WTC11 (cell line): ENCODE results near the gene HTRA1. TPM values are rescaled to one million over a fixed set of nuclear protein-coding genes. Genes with fewer than 3 reads are reported as not detected.

ENCODE experiments used
- ATAC-seq: fragments of 200-7000 bp; cut with Tn5 transposase; 2 replicates; pipeline ENCODE4 v1.10.0; 2021; ENCODE audit warnings: mild to moderate bottlenecking, moderate library complexity
- CTCF ChIA-PET: fragments of 300-600 bp; sonication (Branson Sonifier 250); formaldehyde crosslinking; loops from one replicate; lab custom pipeline; 2021; ENCODE audit warnings: antibody characterized with exemption; lab: Charles Lee
- POLR2A ChIA-PET: fragments of 350-600 bp; sonication (Branson Sonifier 250); formaldehyde crosslinking; loops from one replicate; lab custom pipeline; 2021; ENCODE audit warnings: antibody characterized with exemption; lab: Charles Lee
- DNase-seq: peaks from one replicate; pipeline ENCODE4 v3.0.0; 2021; ENCODE audit warnings: low spot score
- H3K27ac Mint-ChIP-seq: 2 replicates; pipeline ENCODE4 v1.8.0; 2021; ENCODE audit warnings: mixed read lengths
- H3K27me3 Mint-ChIP-seq: 2 replicates; pipeline ENCODE4 v1.8.0; 2021; ENCODE audit warnings: low read depth, mild to moderate bottlenecking, moderate library complexity, mixed read lengths
- H3K36me3 Mint-ChIP-seq: 2 replicates; pipeline ENCODE4 v1.8.0; 2021; ENCODE audit warnings: mixed read lengths
- H3K4me1 Mint-ChIP-seq: 2 replicates; pipeline ENCODE4 v1.8.0; 2022; ENCODE audit warnings: mixed read lengths
- H3K4me3 Mint-ChIP-seq: 2 replicates; pipeline ENCODE4 v1.8.0; 2021; ENCODE audit warnings: mild to moderate bottlenecking, moderate library complexity, mixed read lengths
- H3K9me3 Mint-ChIP-seq: 2 replicates; pipeline ENCODE4 v1.8.0; 2021; ENCODE audit warnings: mixed read lengths
- E2F5 ChIP-seq: sonication (generic); formaldehyde crosslinking; IDR thresholded peaks from 2 replicates; pipeline ENCODE4 v1.8.1; 2022; ENCODE audit warnings: mild to moderate bottlenecking, moderate library complexity, missing genetic modification reagents
- ESRRA ChIP-seq: sonication (generic); formaldehyde crosslinking; IDR thresholded peaks from 2 replicates; pipeline ENCODE4 v1.8.1; 2022; ENCODE audit warnings: mild to moderate bottlenecking, missing genetic modification reagents, borderline replicate concordance
- ETV6 ChIP-seq: sonication (generic); formaldehyde crosslinking; IDR thresholded peaks from 2 replicates; pipeline ENCODE4 v1.8.1; 2022; ENCODE audit warnings: mild to moderate bottlenecking, missing genetic modification reagents
- FOXK1 ChIP-seq: sonication (generic); formaldehyde crosslinking; IDR thresholded peaks from 2 replicates; pipeline ENCODE4 v1.8.0; 2022; ENCODE audit warnings: mild to moderate bottlenecking, moderate library complexity, missing genetic modification reagents
- IRF2 ChIP-seq: sonication (generic); formaldehyde crosslinking; IDR thresholded peaks from 2 replicates; pipeline ENCODE4 v1.8.0; 2022; ENCODE audit warnings: low read depth, missing genetic modification reagents, borderline replicate concordance
- MXD4 ChIP-seq: fragments of 250-450 bp; sonication (Bioruptor Pico); IDR thresholded peaks from 2 replicates; pipeline ENCODE4 v1.8.0; 2021; ENCODE audit warnings: mild to moderate bottlenecking, moderate library complexity, borderline replicate concordance
- NFE2L1 ChIP-seq: sonication (generic); formaldehyde crosslinking; IDR thresholded peaks from 2 replicates; pipeline ENCODE4 v1.8.1; 2023; ENCODE audit warnings: missing genetic modification reagents
- NFYB ChIP-seq: sonication (generic); formaldehyde crosslinking; conservative IDR thresholded peaks from 2 replicates; pipeline ENCODE4 v1.8.0; 2022; ENCODE audit warnings: low read depth, missing genetic modification reagents
- NR1H2 ChIP-seq: sonication (generic); formaldehyde crosslinking; IDR thresholded peaks from 2 replicates; pipeline ENCODE4 v1.9.0; 2021; ENCODE audit warnings: mild to moderate bottlenecking, moderate library complexity, missing genetic modification reagents
- NR3C1 ChIP-seq: sonication (generic); formaldehyde crosslinking; conservative IDR thresholded peaks from 2 replicates; pipeline ENCODE4 v1.8.1; 2023; ENCODE audit warnings: low read depth, mild to moderate bottlenecking, missing genetic modification reagents
- PRRX2 ChIP-seq: fragments of 250-450 bp; sonication (Bioruptor Pico); IDR thresholded peaks from 2 replicates; pipeline ENCODE4 v1.8.0; 2021; ENCODE audit warnings: mild to moderate bottlenecking
- SMAD3 ChIP-seq: sonication (generic); formaldehyde crosslinking; IDR thresholded peaks from 2 replicates; pipeline ENCODE4 v1.8.0; 2022; ENCODE audit warnings: missing genetic modification reagents, mild to moderate bottlenecking, borderline replicate concordance
- USF2 ChIP-seq: sonication (generic); formaldehyde crosslinking; IDR thresholded peaks from 2 replicates; pipeline ENCODE4 v1.8.1; 2023; ENCODE audit warnings: mild to moderate bottlenecking, missing genetic modification reagents, moderate library complexity
- ZBTB21 ChIP-seq: sonication (generic); formaldehyde crosslinking; IDR thresholded peaks from 2 replicates; pipeline ENCODE4 v1.8.1; 2023; ENCODE audit warnings: mild to moderate bottlenecking, missing genetic modification reagents, borderline replicate concordance
- total RNA-seq: library from RNA; stranded (reverse); gene quantifications from 3 replicates; pipeline ENCODE4 v1.2.3, GENCODE V29; 2021
- TF ChIP-seq, protein P1 (sequence below): fragments of 250-450 bp; sonication (Bioruptor Pico); IDR thresholded peaks from 2 replicates; pipeline ENCODE4 v1.9.0; 2021; ENCODE audit warnings: mild to moderate bottlenecking
- TF ChIP-seq, protein P2 (sequence below): sonication (generic); formaldehyde crosslinking; conservative IDR thresholded peaks from 2 replicates; pipeline ENCODE4 v1.8.1; 2023; ENCODE audit warnings: mild to moderate bottlenecking, low read depth, missing genetic modification reagents, moderate library complexity
- TF ChIP-seq, protein P3 (sequence below): sonication (generic); formaldehyde crosslinking; IDR thresholded peaks from 2 replicates; pipeline ENCODE4 v1.8.0; 2023; ENCODE audit warnings: missing genetic modification reagents, mild to moderate bottlenecking, borderline replicate concordance
- TF ChIP-seq, protein P4 (sequence below): sonication (generic); formaldehyde crosslinking; IDR thresholded peaks from 2 replicates; pipeline ENCODE4 v1.8.1; 2022; ENCODE audit warnings: low read depth, mild to moderate bottlenecking, moderate library complexity, missing genetic modification reagents, borderline replicate concordance
- TF ChIP-seq, protein P5 (sequence below): sonication (generic); formaldehyde crosslinking; IDR thresholded peaks from 2 replicates; pipeline ENCODE4 v1.8.1; 2023; ENCODE audit warnings: mild to moderate bottlenecking, missing genetic modification reagents, moderate library complexity

The HTRA1 gene
- total RNA-seq, 1 experiment from 2014 or later = 18.3 TPM

DNA sequence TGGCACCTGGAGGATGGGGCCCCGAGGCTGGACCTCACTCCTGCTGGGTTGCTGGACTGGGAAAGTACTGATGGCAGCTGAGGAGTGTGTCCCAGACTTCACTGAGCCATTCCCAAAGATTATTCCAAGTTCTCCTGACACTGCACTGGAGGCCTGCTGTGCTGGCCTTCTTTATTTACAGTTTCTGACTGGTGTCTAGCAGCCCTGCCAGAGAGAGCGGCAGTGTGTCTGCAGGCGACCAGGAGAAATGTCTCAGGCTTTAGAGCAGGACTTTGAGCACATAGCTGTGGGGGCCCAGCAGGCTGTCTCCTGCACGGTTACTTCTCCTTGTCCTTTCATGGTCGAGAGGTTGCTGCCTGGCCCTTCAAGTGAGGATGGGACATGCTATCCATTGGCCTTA lies 16.1 kb downstream of the HTRA1 start:
- H3K9me3 Mint-ChIP-seq = peaks cover 14% of the 10 kb centered on the region
- peaks cover 59% of the 10 kb centered on the region for H3K4me1 Mint-ChIP-seq
- no peak for ATAC-seq
- no peak overlapping the region for H3K4me3 Mint-ChIP-seq
- CTCF ChIA-PET = interaction anchor here (0.6 to 1.7 kb wide), 4 partner anchors 88 to 295 kb away, joined by 3 to 4 read pairs (median 4); no protein-coding TSS in a partner anchor
- H3K27ac Mint-ChIP-seq = peak overlapping the region; percentile 17; the same call in 1 of the 2 replicates
- TF ChIP-seq NFE2L1 (CRISPR knock-in tag) = no peak
- no peak for TF ChIP-seq ESRRA (CRISPR knock-in tag)
- TF ChIP-seq, protein P1, sequence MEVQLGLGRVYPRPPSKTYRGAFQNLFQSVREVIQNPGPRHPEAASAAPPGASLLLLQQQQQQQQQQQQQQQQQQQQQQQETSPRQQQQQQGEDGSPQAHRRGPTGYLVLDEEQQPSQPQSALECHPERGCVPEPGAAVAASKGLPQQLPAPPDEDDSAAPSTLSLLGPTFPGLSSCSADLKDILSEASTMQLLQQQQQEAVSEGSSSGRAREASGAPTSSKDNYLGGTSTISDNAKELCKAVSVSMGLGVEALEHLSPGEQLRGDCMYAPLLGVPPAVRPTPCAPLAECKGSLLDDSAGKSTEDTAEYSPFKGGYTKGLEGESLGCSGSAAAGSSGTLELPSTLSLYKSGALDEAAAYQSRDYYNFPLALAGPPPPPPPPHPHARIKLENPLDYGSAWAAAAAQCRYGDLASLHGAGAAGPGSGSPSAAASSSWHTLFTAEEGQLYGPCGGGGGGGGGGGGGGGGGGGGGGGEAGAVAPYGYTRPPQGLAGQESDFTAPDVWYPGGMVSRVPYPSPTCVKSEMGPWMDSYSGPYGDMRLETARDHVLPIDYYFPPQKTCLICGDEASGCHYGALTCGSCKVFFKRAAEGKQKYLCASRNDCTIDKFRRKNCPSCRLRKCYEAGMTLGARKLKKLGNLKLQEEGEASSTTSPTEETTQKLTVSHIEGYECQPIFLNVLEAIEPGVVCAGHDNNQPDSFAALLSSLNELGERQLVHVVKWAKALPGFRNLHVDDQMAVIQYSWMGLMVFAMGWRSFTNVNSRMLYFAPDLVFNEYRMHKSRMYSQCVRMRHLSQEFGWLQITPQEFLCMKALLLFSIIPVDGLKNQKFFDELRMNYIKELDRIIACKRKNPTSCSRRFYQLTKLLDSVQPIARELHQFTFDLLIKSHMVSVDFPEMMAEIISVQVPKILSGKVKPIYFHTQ (CRISPR knock-in tag) = no peak
- no peak for TF ChIP-seq IRF2 (CRISPR knock-in tag)
- TF ChIP-seq SMAD3 (CRISPR knock-in tag) = no peak
- TF ChIP-seq, protein P2, sequence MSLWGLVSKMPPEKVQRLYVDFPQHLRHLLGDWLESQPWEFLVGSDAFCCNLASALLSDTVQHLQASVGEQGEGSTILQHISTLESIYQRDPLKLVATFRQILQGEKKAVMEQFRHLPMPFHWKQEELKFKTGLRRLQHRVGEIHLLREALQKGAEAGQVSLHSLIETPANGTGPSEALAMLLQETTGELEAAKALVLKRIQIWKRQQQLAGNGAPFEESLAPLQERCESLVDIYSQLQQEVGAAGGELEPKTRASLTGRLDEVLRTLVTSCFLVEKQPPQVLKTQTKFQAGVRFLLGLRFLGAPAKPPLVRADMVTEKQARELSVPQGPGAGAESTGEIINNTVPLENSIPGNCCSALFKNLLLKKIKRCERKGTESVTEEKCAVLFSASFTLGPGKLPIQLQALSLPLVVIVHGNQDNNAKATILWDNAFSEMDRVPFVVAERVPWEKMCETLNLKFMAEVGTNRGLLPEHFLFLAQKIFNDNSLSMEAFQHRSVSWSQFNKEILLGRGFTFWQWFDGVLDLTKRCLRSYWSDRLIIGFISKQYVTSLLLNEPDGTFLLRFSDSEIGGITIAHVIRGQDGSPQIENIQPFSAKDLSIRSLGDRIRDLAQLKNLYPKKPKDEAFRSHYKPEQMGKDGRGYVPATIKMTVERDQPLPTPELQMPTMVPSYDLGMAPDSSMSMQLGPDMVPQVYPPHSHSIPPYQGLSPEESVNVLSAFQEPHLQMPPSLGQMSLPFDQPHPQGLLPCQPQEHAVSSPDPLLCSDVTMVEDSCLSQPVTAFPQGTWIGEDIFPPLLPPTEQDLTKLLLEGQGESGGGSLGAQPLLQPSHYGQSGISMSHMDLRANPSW (CRISPR knock-in tag) = no peak
- no peak for TF ChIP-seq MXD4 (CRISPR knock-in tag)
- no peak for TF ChIP-seq NFYB (CRISPR knock-in tag)
- TF ChIP-seq, protein P3, sequence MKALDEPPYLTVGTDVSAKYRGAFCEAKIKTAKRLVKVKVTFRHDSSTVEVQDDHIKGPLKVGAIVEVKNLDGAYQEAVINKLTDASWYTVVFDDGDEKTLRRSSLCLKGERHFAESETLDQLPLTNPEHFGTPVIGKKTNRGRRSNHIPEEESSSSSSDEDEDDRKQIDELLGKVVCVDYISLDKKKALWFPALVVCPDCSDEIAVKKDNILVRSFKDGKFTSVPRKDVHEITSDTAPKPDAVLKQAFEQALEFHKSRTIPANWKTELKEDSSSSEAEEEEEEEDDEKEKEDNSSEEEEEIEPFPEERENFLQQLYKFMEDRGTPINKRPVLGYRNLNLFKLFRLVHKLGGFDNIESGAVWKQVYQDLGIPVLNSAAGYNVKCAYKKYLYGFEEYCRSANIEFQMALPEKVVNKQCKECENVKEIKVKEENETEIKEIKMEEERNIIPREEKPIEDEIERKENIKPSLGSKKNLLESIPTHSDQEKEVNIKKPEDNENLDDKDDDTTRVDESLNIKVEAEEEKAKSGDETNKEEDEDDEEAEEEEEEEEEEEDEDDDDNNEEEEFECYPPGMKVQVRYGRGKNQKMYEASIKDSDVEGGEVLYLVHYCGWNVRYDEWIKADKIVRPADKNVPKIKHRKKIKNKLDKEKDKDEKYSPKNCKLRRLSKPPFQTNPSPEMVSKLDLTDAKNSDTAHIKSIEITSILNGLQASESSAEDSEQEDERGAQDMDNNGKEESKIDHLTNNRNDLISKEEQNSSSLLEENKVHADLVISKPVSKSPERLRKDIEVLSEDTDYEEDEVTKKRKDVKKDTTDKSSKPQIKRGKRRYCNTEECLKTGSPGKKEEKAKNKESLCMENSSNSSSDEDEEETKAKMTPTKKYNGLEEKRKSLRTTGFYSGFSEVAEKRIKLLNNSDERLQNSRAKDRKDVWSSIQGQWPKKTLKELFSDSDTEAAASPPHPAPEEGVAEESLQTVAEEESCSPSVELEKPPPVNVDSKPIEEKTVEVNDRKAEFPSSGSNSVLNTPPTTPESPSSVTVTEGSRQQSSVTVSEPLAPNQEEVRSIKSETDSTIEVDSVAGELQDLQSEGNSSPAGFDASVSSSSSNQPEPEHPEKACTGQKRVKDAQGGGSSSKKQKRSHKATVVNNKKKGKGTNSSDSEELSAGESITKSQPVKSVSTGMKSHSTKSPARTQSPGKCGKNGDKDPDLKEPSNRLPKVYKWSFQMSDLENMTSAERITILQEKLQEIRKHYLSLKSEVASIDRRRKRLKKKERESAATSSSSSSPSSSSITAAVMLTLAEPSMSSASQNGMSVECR (CRISPR knock-in tag) = no peak
- TF ChIP-seq NR3C1 (CRISPR knock-in tag) = no peak
- TF ChIP-seq, protein P4, sequence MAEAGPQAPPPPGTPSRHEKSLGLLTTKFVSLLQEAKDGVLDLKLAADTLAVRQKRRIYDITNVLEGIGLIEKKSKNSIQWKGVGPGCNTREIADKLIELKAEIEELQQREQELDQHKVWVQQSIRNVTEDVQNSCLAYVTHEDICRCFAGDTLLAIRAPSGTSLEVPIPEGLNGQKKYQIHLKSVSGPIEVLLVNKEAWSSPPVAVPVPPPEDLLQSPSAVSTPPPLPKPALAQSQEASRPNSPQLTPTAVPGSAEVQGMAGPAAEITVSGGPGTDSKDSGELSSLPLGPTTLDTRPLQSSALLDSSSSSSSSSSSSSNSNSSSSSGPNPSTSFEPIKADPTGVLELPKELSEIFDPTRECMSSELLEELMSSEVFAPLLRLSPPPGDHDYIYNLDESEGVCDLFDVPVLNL (CRISPR knock-in tag) = no peak
- no peak for DNase-seq
- H3K27me3 Mint-ChIP-seq = no peaks in the 10 kb centered on the region; the same call in 1 of the 2 replicates
- peaks cover 10% of the 10 kb centered on the region for H3K36me3 Mint-ChIP-seq
- POLR2A ChIA-PET = interaction anchor here (0.6 to 0.7 kb wide), 2 partner anchors 47 to 220 kb away, joined by 3 to 4 read pairs; no protein-coding TSS in a partner anchor

DNA sequence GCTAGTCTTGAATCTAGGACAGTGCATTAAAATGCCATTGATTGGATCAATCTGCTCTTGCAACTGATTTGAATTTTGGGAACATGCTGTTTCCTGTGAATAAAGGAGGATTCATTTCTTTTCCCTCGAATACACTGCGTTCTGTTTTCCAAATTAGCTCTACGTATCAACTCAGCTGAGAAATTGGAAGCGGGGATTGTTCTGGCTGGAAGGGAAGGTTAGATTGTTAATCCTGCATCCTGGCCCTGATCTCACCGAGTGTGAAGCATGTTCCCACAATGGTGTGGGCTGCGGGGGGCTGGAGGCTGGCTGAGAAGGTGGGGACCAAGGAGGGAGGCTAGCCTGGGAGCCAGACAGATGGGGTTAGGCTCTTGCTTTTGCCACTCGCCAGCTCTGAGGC lies 17.6 kb downstream of the HTRA1 start:
- Mint-ChIP-seq H3K4me3 (no peak overlapping the region), H3K4me1 (peaks cover 54% of the 10 kb centered on the region), H3K9me3 (peaks cover 14% of the 10 kb centered on the region), H3K27me3 (no peaks in the 10 kb centered on the region; the same call in 1 of the 2 replicates), H3K27ac (no peak overlapping the region; the same call in 1 of the 2 replicates), H3K36me3 (peaks cover 10% of the 10 kb centered on the region)
- DNase-seq (no peak), ATAC-seq (no peak)
- ChIA-PET POLR2A (no interaction called here), CTCF (interaction anchor here (0.6 kb wide), 1 partner anchor 29 kb away, joined by 3 read pairs; no protein-coding TSS in a partner anchor)
- TF ChIP-seq USF2 (CRISPR knock-in tag) (no peak), ETV6 (CRISPR knock-in tag) (no peak), NR1H2 (CRISPR knock-in tag) (no peak), ZBTB21 (CRISPR knock-in tag) (no peak), NFE2L1 (CRISPR knock-in tag) (no peak), FOXK1 (no peak), IRF2 (CRISPR knock-in tag) (no peak), E2F5 (CRISPR knock-in tag) (no peak), PRRX2 (CRISPR knock-in tag) (no peak)
- TF ChIP-seq, protein P5, sequence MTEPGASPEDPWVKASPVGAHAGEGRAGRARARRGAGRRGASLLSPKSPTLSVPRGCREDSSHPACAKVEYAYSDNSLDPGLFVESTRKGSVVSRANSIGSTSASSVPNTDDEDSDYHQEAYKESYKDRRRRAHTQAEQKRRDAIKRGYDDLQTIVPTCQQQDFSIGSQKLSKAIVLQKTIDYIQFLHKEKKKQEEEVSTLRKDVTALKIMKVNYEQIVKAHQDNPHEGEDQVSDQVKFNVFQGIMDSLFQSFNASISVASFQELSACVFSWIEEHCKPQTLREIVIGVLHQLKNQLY (CRISPR knock-in tag) = no peak
